ENCODE data around the gene ANKRD44.

ANKRD44 gene

GRCh38 chr2:197212344-197213262 is 98.0 kb downstream of the ANKRD44 start:
- TF ChIP-seq GATA3 (IDR thresholded peaks at IDR 0.05; ENCODE audit: low read depth, low read length) (no peak), GATA2 (IDR thresholded peaks at IDR 0.05; ENCODE audit: low read depth, low read length) (no peak)

GRCh38 chr2:197211881-197212342 is 98.7 kb downstream of the ANKRD44 start:
- TF ChIP-seq GATA2 (IDR thresholded peaks at IDR 0.05; ENCODE audit: low read depth, low read length): no peak

GRCh38 chr2:197210430-197210829 is 100.2 kb downstream of the ANKRD44 start:
- TF ChIP-seq GATA3 (IDR thresholded peaks at IDR 0.05; ENCODE audit: low read depth, low read length) (no peak), GATA2 (IDR thresholded peaks at IDR 0.05; ENCODE audit: low read depth, low read length) (no peak)

- TF ChIP-seq GATA3 (IDR thresholded peaks at IDR 0.05; ENCODE audit: low read depth, low read length) (no peak), GATA2 (IDR thresholded peaks at IDR 0.05; ENCODE audit: low read depth, low read length) (no peak)
Measured at GRCh38 chr2:197209742-197210408, 100.7 kb downstream of the ANKRD44 start.

GRCh38 chr2:197209246-197209645 is 101.3 kb downstream of the ANKRD44 start:
- TF ChIP-seq GATA3 (IDR thresholded peaks at IDR 0.05; ENCODE audit: low read depth, low read length): no peak
- TF ChIP-seq GATA2 (IDR thresholded peaks at IDR 0.05; ENCODE audit: low read depth, low read length): no peak

GRCh38 chr2:197208841-197209240 is 101.7 kb downstream of the ANKRD44 start:
- TF ChIP-seq GATA2 (IDR thresholded peaks at IDR 0.05; ENCODE audit: low read depth, low read length) (no peak), GATA3 (IDR thresholded peaks at IDR 0.05; ENCODE audit: low read depth, low read length) (no peak)

- TF ChIP-seq GATA2 (IDR thresholded peaks at IDR 0.05; ENCODE audit: low read depth, low read length) (no peak), GATA3 (IDR thresholded peaks at IDR 0.05; ENCODE audit: low read depth, low read length) (no peak)
Measured at GRCh38 chr2:197208024-197208423, 102.6 kb downstream of the ANKRD44 start.

- TF ChIP-seq GATA3 (IDR thresholded peaks at IDR 0.05; ENCODE audit: low read depth, low read length): no peak
- no peak for TF ChIP-seq GATA2 (IDR thresholded peaks at IDR 0.05; ENCODE audit: low read depth, low read length)
Measured at GRCh38 chr2:197207598-197207997, 103.0 kb downstream of the ANKRD44 start.

GRCh38 chr2:197207106-197207505 is 103.5 kb downstream of the ANKRD44 start:
- TF ChIP-seq GATA3 (IDR thresholded peaks at IDR 0.05; ENCODE audit: low read depth, low read length): no peak
- TF ChIP-seq GATA2 (IDR thresholded peaks at IDR 0.05; ENCODE audit: low read depth, low read length): no peak

GRCh38 chr2:197205585-197206215 is 104.9 kb downstream of the ANKRD44 start:
- TF ChIP-seq GATA3 (IDR thresholded peaks at IDR 0.05; ENCODE audit: low read depth, low read length): no peak
- no peak for TF ChIP-seq GATA2 (IDR thresholded peaks at IDR 0.05; ENCODE audit: low read depth, low read length)

GRCh38 chr2:197204519-197205250 is 105.9 kb downstream of the ANKRD44 start:
- TF ChIP-seq GATA3 (IDR thresholded peaks at IDR 0.05; ENCODE audit: low read depth, low read length) (no peak), GATA2 (IDR thresholded peaks at IDR 0.05; ENCODE audit: low read depth, low read length) (no peak)

GRCh38 chr2:197201874-197202273 is 108.7 kb downstream of the ANKRD44 start:
- TF ChIP-seq GATA2 (IDR thresholded peaks at IDR 0.05; ENCODE audit: low read depth, low read length) (no peak), GATA3 (IDR thresholded peaks at IDR 0.05; ENCODE audit: low read depth, low read length) (no peak)

- TF ChIP-seq GATA3 (IDR thresholded peaks at IDR 0.05; ENCODE audit: low read depth, low read length): no peak
- TF ChIP-seq GATA2 (IDR thresholded peaks at IDR 0.05; ENCODE audit: low read depth, low read length): no peak
Measured at GRCh38 chr2:197200762-197201058, 109.9 kb downstream of the ANKRD44 start.
